Esophagus muscularis mucosa (tissue), 3 donors: Measurements from ENCODE around the gene LARP4.
A peak's percentile ranks its signal among the peaks of the same experiment; 100 is the strongest.

ENCODE experiments used
- CTCF ChIP-seq, 3 experiments: fragments of 200-600 bp in 2 of 3; fragments of 450-650 bp in 1 of 3; sonication (generic) in 2 of 3; IDR thresholded peaks; one replicate each; pipeline ENCODE4 v1.5.1; 2017 to 2019; ENCODE audit warnings: antibody characterized with exemption in 3 of 3, mild to moderate bottlenecking in 2 of 3, moderate library complexity in 1 of 3
- POLR2A ChIP-seq: fragments of 450-650 bp; IDR thresholded peaks from one replicate; pipeline ENCODE4 v1.6.1; 2017; ENCODE audit warnings: antibody characterized with exemption, moderate library complexity, mild to moderate bottlenecking, low read depth
- POLR2AphosphoS5 ChIP-seq, 2 donors: sonication (generic); formaldehyde crosslinking; IDR thresholded peaks; one replicate each; pipeline ENCODE4 v1.6.1; 2017; ENCODE audit warnings: antibody characterized with exemption in 2 of 2

- TF ChIP-seq CTCF (IDR thresholded peaks at IDR 0.05) (peak; percentile 82 to 98 (median 95)), POLR2AphosphoS5 (IDR thresholded peaks at IDR 0.05) (peak in 1 of 2 donors; percentile 82), POLR2A (no peak)
These were observed 104.4 kb downstream of the LARP4 start, which contains the start of gene DIP2B for GRCh38 chr12:50504798-50505674.
